Measurements from ENCODE around the gene VPS51.
A peak's percentile ranks its signal among the peaks of the same experiment; 100 is the strongest.

Gene VPS51

GRCh38 chr11:65072631-65072966 lies 23.4 kb upstream of the VPS51 start:
- TF ChIP-seq, protein P1, sequence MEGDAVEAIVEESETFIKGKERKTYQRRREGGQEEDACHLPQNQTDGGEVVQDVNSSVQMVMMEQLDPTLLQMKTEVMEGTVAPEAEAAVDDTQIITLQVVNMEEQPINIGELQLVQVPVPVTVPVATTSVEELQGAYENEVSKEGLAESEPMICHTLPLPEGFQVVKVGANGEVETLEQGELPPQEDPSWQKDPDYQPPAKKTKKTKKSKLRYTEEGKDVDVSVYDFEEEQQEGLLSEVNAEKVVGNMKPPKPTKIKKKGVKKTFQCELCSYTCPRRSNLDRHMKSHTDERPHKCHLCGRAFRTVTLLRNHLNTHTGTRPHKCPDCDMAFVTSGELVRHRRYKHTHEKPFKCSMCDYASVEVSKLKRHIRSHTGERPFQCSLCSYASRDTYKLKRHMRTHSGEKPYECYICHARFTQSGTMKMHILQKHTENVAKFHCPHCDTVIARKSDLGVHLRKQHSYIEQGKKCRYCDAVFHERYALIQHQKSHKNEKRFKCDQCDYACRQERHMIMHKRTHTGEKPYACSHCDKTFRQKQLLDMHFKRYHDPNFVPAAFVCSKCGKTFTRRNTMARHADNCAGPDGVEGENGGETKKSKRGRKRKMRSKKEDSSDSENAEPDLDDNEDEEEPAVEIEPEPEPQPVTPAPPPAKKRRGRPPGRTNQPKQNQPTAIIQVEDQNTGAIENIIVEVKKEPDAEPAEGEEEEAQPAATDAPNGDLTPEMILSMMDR (IDR thresholded peaks at IDR 0.05; ENCODE audit: low read depth, low read length): no peak
- H3K4me3 ChIP-seq (ENCODE audit: low read depth, low read length): no peak overlapping the region

- H3K4me3 ChIP-seq (ENCODE audit: low read depth, low read length): no peak overlapping the region
- TF ChIP-seq, protein P1 (IDR thresholded peaks at IDR 0.05; ENCODE audit: low read depth, low read length): no peak
Observed at GRCh38 chr11:65077451-65077850, 18.6 kb upstream of the VPS51 start.

DNA sequence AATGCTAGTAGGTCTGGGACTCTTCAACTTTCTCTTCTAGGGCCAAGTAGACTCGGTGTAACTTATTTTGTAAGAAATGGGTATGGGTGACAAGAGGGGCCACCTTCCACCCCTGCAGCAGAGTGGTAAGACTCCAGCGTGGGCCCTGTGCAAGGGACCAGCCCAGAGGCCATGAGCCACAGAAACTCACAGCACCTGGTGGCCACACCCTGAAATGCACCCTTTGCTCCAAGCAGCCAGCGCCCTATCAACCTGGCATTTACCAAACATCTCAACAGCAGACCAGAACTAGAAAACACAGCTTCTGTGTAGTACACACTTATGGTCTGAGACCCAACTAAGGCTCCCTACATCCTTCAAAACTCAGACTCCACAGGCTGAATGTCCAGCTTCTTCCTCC lies 17.9 kb upstream of the VPS51 start:
- H3K4me3 ChIP-seq (ENCODE audit: low read depth, low read length): no peak overlapping the region

GRCh38 chr11:65078786-65079342 lies 17.1 kb upstream of the VPS51 start:
- TF ChIP-seq, protein P1 (IDR thresholded peaks at IDR 0.05; ENCODE audit: low read depth, low read length): no peak
- H3K4me3 ChIP-seq (ENCODE audit: low read depth, low read length): no peak overlapping the region

More for the DNA sequence above, 17.9 kb upstream of the VPS51 start:
- TF ChIP-seq, protein P1 (IDR thresholded peaks at IDR 0.05; ENCODE audit: low read depth, low read length): peak; percentile 48

DNA sequence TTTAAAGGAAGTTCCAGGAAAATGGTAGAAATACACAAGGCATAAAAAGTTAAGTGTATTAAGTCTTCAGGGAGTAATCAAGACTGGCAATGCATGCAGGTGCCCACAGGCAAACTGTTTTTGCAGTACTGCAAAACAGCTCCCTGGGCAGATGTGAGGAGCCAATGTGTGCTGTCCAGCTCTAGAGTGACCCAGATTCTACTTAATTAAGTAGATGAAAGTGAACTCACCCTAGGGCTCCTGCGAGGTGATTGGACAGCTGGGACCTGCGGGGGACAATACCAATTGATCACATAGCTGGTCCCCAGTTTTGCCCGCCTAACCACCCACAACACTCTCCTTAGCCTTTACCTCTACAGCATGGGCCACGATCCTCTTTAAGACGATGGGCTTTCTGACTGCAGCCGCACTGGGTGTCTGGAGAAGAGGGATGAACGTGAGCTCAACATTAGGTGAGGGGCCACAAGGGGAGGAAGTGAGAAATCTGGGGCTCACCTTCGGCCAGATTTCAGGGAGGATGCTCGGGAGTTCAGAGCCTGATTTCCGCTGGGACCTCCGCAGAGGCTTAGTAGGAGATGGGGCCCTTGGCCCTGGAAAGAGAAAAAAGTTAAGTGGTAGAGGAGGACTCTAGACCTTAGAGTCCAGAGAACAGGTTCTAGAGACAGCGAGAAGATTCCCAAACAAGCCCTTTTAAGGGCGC lies 12.7 kb upstream of the VPS51 start:
- TF ChIP-seq, protein P1 (IDR thresholded peaks at IDR 0.05; ENCODE audit: low read depth, low read length): no peak
- H3K4me3 ChIP-seq (ENCODE audit: low read depth, low read length): peak overlapping the region; percentile 94

DNA sequence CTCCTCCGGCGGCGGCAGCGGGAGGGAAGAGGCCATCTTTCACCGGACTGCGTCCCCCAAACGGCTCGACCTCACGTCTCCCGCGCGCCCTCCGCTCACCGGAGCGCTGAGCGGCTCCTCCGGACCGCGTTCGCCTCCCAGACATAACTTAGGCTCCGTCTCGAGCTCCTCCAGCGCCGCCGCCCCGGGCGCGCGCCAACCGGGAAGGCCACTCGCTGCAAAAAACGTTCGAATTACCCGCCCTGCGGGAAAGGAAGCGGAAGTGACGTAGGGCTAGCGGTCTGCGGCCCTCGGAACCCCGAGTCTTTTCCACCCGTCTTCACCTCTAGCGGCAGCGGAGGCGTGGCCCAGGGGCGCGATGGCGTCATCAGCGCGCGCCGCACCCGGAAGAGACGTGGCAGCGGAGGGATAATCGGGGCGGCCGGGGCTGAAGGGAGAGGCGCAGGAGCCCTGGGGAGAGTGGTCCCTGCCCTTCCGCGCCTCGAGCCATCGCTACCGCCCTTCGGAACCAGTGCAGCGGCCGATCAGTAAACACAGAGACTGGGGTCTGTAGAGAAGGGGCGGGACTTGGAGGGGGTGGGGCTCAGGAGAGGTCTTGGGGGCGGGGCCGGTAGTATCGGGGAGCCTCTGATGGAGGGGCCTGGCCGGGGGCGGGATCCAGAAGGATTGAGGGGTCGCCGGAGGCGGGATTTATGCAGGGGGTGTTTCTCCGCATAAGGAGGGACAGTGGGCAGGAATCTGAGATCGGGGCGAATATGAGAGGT lies 12.0 kb upstream of the VPS51 start, which contains the start of the genes CDCA5 and ZFPL1:
Gene CDCA5, minus strand, starts transcription at position 207 of the 764 bp plus-strand sequence. Its CDS starts 62 bp downstream, at position 145.
Gene ZFPL1, plus strand, starts transcription at position 389 of the 764 bp plus-strand sequence. CDS start 477 bp downstream, outside the sequence.
- peak within 1 kb of the TSS; percentile 94 for H3K4me3 ChIP-seq (ENCODE audit: low read depth, low read length)
- TF ChIP-seq, protein P1 (IDR thresholded peaks at IDR 0.05; ENCODE audit: low read depth, low read length): no peak

All from WI38 (cell line).